ENCODE results near the gene BCL11A. TPM values are rescaled to one million over a fixed set of nuclear protein-coding genes. Genes with fewer than 3 reads are reported as not detected.
A peak's percentile ranks its signal among the peaks of the same experiment; 100 is the strongest.

Gene BCL11A
- total and polyA plus RNA-seq, 2 experiments from 2014 or later: 3.5 to 8.9 TPM

DNA sequence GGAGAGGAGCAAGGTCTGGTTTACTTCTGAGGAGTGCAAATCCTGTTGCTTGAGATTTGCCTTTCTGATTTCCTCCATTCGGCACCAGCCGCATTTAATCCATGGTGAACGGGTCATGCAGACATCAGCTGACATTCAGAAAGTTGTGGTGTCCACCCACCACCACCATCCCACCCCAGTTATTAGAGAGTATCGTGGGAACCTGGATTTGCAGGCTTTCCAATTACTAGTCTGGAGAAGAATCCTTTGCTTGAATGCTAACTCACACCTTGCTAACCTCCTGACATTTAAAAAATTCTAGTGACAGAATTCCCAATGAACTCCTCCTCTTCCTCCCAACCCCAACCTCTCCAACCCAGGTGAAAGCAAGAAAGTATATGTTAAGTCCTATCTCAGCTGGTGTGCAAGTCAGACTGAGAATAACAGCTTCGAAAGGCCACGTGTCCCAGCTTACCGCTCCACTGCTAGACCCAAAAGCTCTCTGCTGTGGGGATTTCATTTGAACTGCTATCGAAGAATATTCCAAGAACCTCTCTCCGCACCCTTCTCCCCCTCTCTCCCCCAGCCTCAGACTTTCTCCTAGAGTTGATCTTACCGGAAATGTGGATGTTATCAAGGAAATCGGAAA, 17.7 kb downstream of the BCL11A start:
- Histone ChIP-seq H3K4me1 (ENCODE audit: insufficient read depth) (peaks cover 22% of the 10 kb centered on the region), H3K79me2 (ENCODE audit: insufficient read depth) (no peaks in the 10 kb centered on the region), H3K9me3 (ENCODE audit: low read depth) (no peaks in the 10 kb centered on the region), H3K27ac (no peak overlapping the region), H3K9me2 (ENCODE audit: insufficient read depth) (no peaks in the 10 kb centered on the region), H3F3A (ENCODE audit: insufficient read depth) (peaks cover 15% of the 10 kb centered on the region), H4K20me1 (ENCODE audit: insufficient read depth) (no peaks in the 10 kb centered on the region), H3K27me3 (replicated peaks; ENCODE audit: insufficient read depth) (no peaks in the 10 kb centered on the region), H3K4me2 (ENCODE audit: unreplicated experiment) (no peak overlapping the region), H3K9ac (no peak overlapping the region), H3K4me3 (no peak overlapping the region), H3K36me3 (ENCODE audit: low read depth) (no peaks in the 10 kb centered on the region), H2AFZ (no peak overlapping the region)
- 94 to 100% methylated on average over 11 of the region's 11 CpGs for WGBS, 2 experiments (ENCODE audit: low coverage in 1 of 2, low lambda C conversion rate in 2 of 2, missing lambda C conversion rate in 2 of 2)
- no peak for DNase-seq
- TF ChIP-seq EZH2 (IDR thresholded peaks at IDR 0.05; ENCODE audit: insufficient read depth, poor library complexity, severe bottlenecking) (no peak), EZH2phosphoT487 (IDR thresholded peaks at IDR 0.05; ENCODE audit: insufficient read depth, low read depth) (no peak)
- in situ Hi-C loops (cut with MboI): no loop called here

DNA sequence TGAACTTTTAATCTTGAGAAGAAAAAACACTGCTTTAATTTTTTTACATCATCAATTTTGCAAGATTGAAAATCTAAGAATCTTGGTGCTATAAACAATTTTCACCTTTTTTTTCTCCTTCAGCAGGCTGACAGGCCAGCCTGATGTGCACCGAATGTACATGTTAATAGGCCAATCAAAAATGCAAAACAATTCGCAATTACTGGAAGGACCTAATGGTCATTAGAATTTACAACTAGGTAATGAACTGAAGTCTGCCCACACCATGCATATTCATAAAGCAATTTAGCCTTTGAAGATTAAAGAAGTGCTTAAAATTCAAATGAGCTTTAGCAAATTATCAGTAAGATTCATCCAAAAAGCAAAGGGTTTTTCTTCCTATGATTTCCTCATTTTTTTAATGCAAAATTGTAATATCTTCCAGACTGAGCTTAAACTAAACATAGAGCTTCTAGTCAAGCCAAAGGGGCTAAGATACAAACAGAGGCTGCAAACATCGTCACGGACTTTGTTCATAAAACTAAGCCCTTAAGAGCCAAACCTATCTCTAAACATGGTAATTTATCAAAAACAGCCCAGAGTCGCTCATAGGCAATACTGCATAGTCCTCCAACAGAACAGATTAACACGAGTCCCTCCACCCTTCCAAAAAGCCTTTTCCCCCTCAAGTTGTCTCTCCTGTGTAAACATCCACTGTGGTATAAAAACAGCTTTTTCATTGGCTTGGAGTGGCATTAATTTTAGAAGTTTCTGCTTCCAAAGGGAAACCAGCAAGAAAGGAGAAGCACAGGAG, 18.4 kb downstream of the BCL11A start:
- no peak for DNase-seq
- no peaks in the 10 kb centered on the region for H4K20me1 ChIP-seq (ENCODE audit: insufficient read depth)
- H3K4me3 ChIP-seq: no peak overlapping the region
- H3K27me3 ChIP-seq (replicated peaks; ENCODE audit: insufficient read depth): no peaks in the 10 kb centered on the region
- TF ChIP-seq EZH2phosphoT487 (IDR thresholded peaks at IDR 0.05; ENCODE audit: insufficient read depth, low read depth) (no peak), EZH2 (IDR thresholded peaks at IDR 0.05; ENCODE audit: insufficient read depth, poor library complexity, severe bottlenecking) (no peak)
- peaks cover 22% of the 10 kb centered on the region for H3K4me1 ChIP-seq (ENCODE audit: insufficient read depth)
- H3K9me2 ChIP-seq (ENCODE audit: insufficient read depth): no peaks in the 10 kb centered on the region
- no peak overlapping the region for H3K4me2 ChIP-seq (ENCODE audit: unreplicated experiment)
- H3K9me3 ChIP-seq (ENCODE audit: low read depth): no peaks in the 10 kb centered on the region
- no peak overlapping the region for H2AFZ ChIP-seq
- H3K9ac ChIP-seq: no peak overlapping the region
- H3F3A ChIP-seq (ENCODE audit: insufficient read depth): peaks cover 15% of the 10 kb centered on the region
- no peaks in the 10 kb centered on the region for H3K36me3 ChIP-seq (ENCODE audit: low read depth)
- 92 to 93% methylated on average over 6 of the region's 6 CpGs for WGBS, 2 experiments (ENCODE audit: low coverage in 1 of 2, low lambda C conversion rate in 2 of 2, missing lambda C conversion rate in 2 of 2)
- H3K79me2 ChIP-seq (ENCODE audit: insufficient read depth): no peaks in the 10 kb centered on the region
- in situ Hi-C loops (cut with MboI): no loop called here
- H3K27ac ChIP-seq: no peak overlapping the region

- WGBS, 2 experiments (ENCODE audit: low coverage in 1 of 2, low lambda C conversion rate in 2 of 2, missing lambda C conversion rate in 2 of 2): 90% methylated on average over 8 of the region's 8 CpGs
Measured at GRCh38 chr2:60534052-60534685, 19.3 kb downstream of the BCL11A start.

More at GRCh38 chr2:60534052-60534685, 19.3 kb downstream of the BCL11A start:
- no peaks in the 10 kb centered on the region for H3K36me3 ChIP-seq (ENCODE audit: low read depth)
- H2AFZ ChIP-seq: 0 out of 2 replicates have a peak overlapping the region, but pooled peaks have one; percentile 10
- TF ChIP-seq EZH2phosphoT487 (IDR thresholded peaks at IDR 0.05; ENCODE audit: insufficient read depth, low read depth) (no peak), EZH2 (IDR thresholded peaks at IDR 0.05; ENCODE audit: insufficient read depth, poor library complexity, severe bottlenecking) (no peak)
- peaks cover 22% of the 10 kb centered on the region for H3K4me1 ChIP-seq (ENCODE audit: insufficient read depth)
- no peaks in the 10 kb centered on the region for H3K27me3 ChIP-seq (replicated peaks; ENCODE audit: insufficient read depth)
- DNase-seq: no peak
- in situ Hi-C loops (cut with MboI): no loop called here
- H4K20me1 ChIP-seq (ENCODE audit: insufficient read depth): no peaks in the 10 kb centered on the region
- H3K9me3 ChIP-seq (ENCODE audit: low read depth): no peaks in the 10 kb centered on the region
- no peak overlapping the region for H3K4me3 ChIP-seq
- peaks cover 15% of the 10 kb centered on the region for H3F3A ChIP-seq (ENCODE audit: insufficient read depth)
- no peak overlapping the region for H3K9ac ChIP-seq
- no peaks in the 10 kb centered on the region for H3K79me2 ChIP-seq (ENCODE audit: insufficient read depth)
- H3K9me2 ChIP-seq (ENCODE audit: insufficient read depth): no peaks in the 10 kb centered on the region
- H3K27ac ChIP-seq: no peak overlapping the region
- H3K4me2 ChIP-seq (ENCODE audit: unreplicated experiment): no peak overlapping the region

Measured in GM23248 (cell line).